Measurements from ENCODE around the gene CXCL17. TPM values are rescaled to one million over a fixed set of nuclear protein-coding genes. Genes with fewer than 3 reads are reported as not detected.

CXCL17 gene
- total RNA-seq, 3 donors from 2014 or later = not detected

- no peak for TF ChIP-seq CTCF (IDR thresholded peaks at IDR 0.05)
- ATAC-seq (peak; percentile 55), DNase-seq (no peak)
- H3K4me1 ChIP-seq (ENCODE audit: low read depth) = peaks cover 4% of the 10 kb centered on the region
- no peaks in the 10 kb centered on the region for H3K36me3 ChIP-seq (ENCODE audit: low read depth)
- intact Hi-C loops (cut with DNase I, micrococcal nuclease) = no loop called here
- H3K4me3 ChIP-seq = no peak overlapping the region
- H3K9me3 ChIP-seq = no peaks in the 10 kb centered on the region
Measured at GRCh38 chr19:42480335-42481095, 37.8 kb upstream of the CXCL17 start.

- no peaks in the 10 kb centered on the region for H3K9me3 ChIP-seq
- TF ChIP-seq CTCF (IDR thresholded peaks at IDR 0.05) = no peak
- intact Hi-C loops (cut with DNase I, micrococcal nuclease) = no loop called here
- DNase-seq = no peak
- peaks cover 4% of the 10 kb centered on the region for H3K4me1 ChIP-seq (ENCODE audit: low read depth)
- ATAC-seq = no peak
- no peaks in the 10 kb centered on the region for H3K36me3 ChIP-seq (ENCODE audit: low read depth)
- no peak overlapping the region for H3K4me3 ChIP-seq
Measured at GRCh38 chr19:42479736-42480135, 37.0 kb upstream of the CXCL17 start.

- peak; percentile 82 for ATAC-seq
- Histone ChIP-seq H3K4me3 (no peak overlapping the region), H3K9me3 (no peaks in the 10 kb centered on the region), H3K36me3 (ENCODE audit: low read depth) (no peaks in the 10 kb centered on the region), H3K4me1 (ENCODE audit: low read depth) (peaks cover 4% of the 10 kb centered on the region)
- TF ChIP-seq CTCF (IDR thresholded peaks at IDR 0.05) = no peak
- no peak for DNase-seq
- intact Hi-C loops (cut with DNase I, micrococcal nuclease) = no loop called here
Measured at GRCh38 chr19:42478765-42479311, 36.1 kb upstream of the CXCL17 start.

GRCh38 chr19:42477933-42478332 is 35.2 kb upstream of the CXCL17 start:
- peaks cover 4% of the 10 kb centered on the region for H3K4me1 ChIP-seq (ENCODE audit: low read depth)
- ATAC-seq (no peak), DNase-seq (no peak)
- H3K4me3 ChIP-seq = no peak overlapping the region
- H3K36me3 ChIP-seq (ENCODE audit: low read depth) = no peaks in the 10 kb centered on the region
- intact Hi-C loops (cut with DNase I, micrococcal nuclease) = no loop called here
- H3K9me3 ChIP-seq = no peaks in the 10 kb centered on the region
- no peak for TF ChIP-seq CTCF (IDR thresholded peaks at IDR 0.05)

- H3K4me3 ChIP-seq = no peak overlapping the region
Measured at GRCh38 chr19:42477117-42477516, 34.4 kb upstream of the CXCL17 start.

More at GRCh38 chr19:42477117-42477516, 34.4 kb upstream of the CXCL17 start:
- intact Hi-C loops (cut with DNase I, micrococcal nuclease) = no loop called here
- ATAC-seq (no peak), DNase-seq (no peak)
- peaks cover 4% of the 10 kb centered on the region for H3K4me1 ChIP-seq (ENCODE audit: low read depth)
- TF ChIP-seq CTCF (IDR thresholded peaks at IDR 0.05) = no peak
- H3K36me3 ChIP-seq (ENCODE audit: low read depth) = no peaks in the 10 kb centered on the region
- H3K9me3 ChIP-seq = no peaks in the 10 kb centered on the region
